HG03103 (cell line): ENCODE data around the gene IL10RA.
"Not testable (repeated sequence)": the region's sequence is repeated elsewhere in the genome, so short reads cannot be mapped to it uniquely, and the experiment has no call there.

Source experiments
- ATAC-seq: cut with Tn5 transposase; IDR thresholded peaks from one replicate; pipeline ENCODE4 v1.9.1; 2021; ENCODE audit warnings: low read depth; ENCODE audit not compliant: unreplicated experiment

Gene IL10RA

GRCh38 chr11:117985953-117986887 lies at the start of gene IL10RA:
Gene IL10RA (plus strand): TSS chr11:117986394. CDS start chr11:117986468, 74 bp downstream.
- peak; percentile 74 for ATAC-seq

DNA sequence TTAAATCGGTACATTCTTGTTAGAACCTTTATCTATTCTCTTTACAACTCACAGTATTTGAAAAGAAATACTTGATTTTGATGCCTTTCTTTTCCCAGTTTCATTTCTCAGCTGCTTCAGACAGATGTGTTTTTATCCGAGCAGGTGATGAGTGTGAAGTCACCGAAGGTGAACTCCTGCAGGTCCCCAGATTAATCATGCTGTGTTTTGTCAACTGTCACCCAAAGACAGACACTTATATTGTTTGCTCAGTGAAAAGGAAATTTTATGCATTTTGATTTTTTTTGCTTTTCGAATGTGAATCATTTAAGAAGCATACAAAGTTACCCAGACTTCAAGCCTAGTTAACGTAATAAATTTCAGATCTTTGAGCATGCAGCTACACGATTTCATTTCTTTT lies 49.2 kb upstream of the IL10RA start:
- ATAC-seq, result no peak

GRCh38 chr11:117940736-117941135 lies 45.5 kb upstream of the IL10RA start:
- no peak for ATAC-seq

DNA sequence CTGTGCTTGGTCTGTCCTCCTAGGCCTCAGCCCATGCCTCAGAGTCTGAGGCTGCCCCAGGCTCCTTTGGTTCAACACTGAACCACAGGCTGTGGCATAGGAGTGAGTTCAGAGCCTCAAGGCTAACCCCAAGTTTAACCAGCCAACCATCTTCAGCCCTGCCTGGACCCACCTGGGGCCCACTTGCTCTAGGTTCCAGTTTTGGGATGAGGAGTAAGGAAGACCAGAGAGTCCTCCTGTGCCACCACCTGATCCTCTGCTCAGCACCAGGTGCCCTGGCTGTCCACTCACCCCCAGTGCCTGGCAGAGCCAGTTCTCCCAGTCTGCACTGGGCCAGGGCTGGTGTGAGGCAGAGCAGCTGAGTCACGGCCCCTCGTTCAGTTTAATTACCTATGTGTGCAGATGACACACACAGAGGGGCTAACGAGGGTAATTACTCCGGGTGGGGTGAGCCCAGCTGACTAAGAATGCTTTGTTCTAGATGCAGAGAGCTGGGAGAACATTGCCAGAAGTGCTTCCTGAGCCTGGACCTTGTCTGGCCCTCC lies 45.0 kb upstream of the IL10RA start:
- no peak for ATAC-seq

DNA sequence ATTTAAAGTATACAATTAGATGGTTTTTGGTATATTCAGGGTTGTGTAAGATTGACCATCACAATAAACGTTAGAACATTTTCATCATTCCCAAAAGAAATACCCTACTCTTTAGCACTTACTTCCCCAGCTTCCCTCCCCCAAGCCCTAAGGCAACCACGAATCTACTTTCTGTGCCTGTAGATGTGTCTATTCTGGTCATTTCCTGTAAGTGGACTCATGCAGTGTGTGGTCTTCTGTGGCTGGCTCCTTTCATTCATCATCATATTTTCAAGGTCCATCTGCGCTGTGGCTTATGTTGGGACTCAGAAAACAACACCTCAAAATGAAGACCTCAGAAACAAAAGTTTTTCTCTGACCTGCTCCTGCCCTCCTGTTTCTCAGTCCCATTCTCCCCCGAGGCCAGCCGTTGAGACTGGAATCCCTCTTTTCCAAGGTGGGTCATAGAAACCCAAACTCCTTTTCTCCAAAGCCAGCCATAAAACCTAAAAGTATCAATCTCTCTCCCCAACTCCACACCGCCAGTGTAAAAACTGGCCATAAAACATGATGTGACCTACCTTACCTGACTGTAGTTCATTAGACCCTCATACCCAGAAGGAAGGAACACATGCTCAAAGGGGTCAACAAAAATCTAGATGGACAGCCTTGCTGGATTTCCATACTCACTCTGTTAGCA lies 44.1 kb upstream of the IL10RA start:
- ATAC-seq, result no peak

- ATAC-seq, result no peak
Observed at GRCh38 chr11:117944554-117944953, 41.6 kb upstream of the IL10RA start.

- no peak for ATAC-seq
Observed at GRCh38 chr11:117945047-117945810, 41.0 kb upstream of the IL10RA start.

- ATAC-seq, result no peak
Observed at GRCh38 chr11:117946156-117946841, 39.9 kb upstream of the IL10RA start.

DNA sequence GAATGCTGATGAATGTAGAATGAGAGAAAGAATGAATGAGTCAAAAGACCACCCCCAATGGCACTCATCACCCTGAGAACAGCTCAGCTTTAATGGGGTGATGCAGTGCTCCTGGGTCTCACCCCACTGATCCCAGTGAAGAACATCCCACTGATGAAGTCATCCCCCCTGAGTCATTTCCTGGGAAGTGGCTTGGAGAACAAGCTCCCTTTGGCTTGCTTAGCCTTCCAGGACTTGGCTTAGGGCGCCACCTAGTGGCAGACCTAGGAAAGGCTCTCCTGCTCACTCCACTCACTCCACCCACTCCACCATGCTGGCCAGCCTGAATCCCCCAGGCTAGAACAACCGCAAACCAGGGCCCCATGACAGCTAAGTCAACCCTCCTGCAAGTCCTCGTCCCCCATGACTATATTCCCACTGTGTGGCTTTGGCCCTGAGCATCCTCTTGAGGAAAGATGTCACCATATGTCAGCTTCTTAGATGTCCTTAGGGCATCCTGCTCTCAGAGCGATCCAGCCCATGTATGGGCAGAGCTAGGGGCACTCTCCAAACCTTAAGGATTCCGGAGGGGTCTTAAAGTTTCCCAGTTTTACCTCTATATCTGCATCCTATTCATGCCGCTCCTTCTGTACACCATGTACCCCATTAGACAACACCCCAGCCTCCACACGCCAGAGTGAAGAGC lies 39.2 kb upstream of the IL10RA start:
- ATAC-seq, result no peak

DNA sequence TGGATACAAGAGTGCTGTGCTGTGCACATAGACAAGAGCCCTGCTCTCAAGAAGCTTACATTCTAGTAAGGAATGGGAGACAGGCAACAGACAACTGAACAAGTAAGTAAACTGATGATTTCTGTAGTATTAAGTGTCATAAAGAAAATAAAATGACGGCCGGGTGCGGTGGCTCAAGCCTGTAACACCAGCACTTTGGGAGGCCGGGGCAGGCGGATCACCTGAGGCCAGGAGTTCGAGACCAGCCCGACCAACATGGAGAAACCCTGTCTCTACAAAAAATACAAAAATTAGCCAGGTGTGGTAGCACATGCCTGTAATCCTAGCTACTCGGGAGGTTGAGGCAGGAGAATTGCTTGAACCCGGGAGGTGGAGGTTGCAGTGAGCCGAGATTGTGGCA lies 38.4 kb upstream of the IL10RA start:
- ATAC-seq, result not testable (repeated sequence)

GRCh38 chr11:117948466-117948865 lies 37.7 kb upstream of the IL10RA start:
- ATAC-seq, result not testable (repeated sequence)

DNA sequence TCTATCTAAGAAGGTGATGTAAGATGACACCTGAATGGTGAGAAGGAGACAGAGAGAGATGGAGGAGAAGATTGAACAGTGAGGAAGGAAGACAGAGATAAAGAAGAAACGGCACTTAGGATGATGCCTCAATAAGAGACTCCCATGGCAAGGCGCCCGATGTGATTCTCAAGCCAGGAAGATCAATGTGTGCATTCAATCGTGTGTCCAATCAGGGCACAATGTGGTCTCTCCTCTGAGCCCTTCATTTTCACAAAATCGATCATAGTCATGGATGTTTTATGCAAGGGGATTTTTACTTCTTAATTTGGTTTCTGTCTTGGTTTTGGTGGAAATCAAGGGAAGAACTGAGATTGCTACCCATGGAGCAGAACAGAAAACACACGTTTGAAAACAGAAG lies 37.1 kb upstream of the IL10RA start:
- no peak for ATAC-seq

DNA sequence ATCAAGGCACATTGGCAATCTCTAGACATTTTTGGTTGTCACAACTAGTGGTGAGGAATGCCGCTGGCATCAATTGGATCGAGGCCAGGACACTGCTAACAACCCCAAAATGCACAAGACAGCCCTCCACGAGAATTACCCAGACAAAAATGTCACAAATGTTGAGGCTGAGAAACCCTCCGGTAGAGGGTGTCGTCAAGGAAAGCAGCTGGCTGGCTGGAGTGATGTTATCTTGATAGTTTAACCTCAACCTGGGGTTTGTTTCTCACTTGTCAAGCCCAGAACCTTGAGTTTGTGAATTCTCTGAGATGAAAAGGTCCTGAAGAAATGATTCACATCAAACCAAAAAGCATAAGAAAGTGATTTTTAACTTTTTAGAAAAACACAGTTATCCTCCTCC lies 35.9 kb upstream of the IL10RA start:
- ATAC-seq, result no peak

- ATAC-seq, result no peak
Observed at GRCh38 chr11:117950993-117951961, 34.9 kb upstream of the IL10RA start.

GRCh38 chr11:117953024-117953671 lies 33.0 kb upstream of the IL10RA start:
- ATAC-seq, result no peak

- ATAC-seq, result no peak
Observed at GRCh38 chr11:117958949-117959348, 27.2 kb upstream of the IL10RA start.

- ATAC-seq, result no peak
Observed at GRCh38 chr11:117959438-117960149, 26.6 kb upstream of the IL10RA start.
